Measurements from ENCODE around the gene CLCN5.

GRCh38 chrX:50045823-50046222 lies 123.4 kb downstream of the CLCN5 start:
- TF ChIP-seq CTCF (conservative IDR thresholded peaks at IDR 0.05) (no peak), ZFX (IDR thresholded peaks at IDR 0.05) (no peak)
